CD8-positive, alpha-beta memory T cell (primary cell): ENCODE data around the gene PMP22. TPM values are rescaled to one million over a fixed set of nuclear protein-coding genes. Genes with fewer than 3 reads are reported as not detected.

Source experiments
- CTCF ChIA-PET: fragments of 350-600 bp; sonication (Branson Sonifier 250); formaldehyde crosslinking; loops from one replicate; lab custom pipeline; 2021; ENCODE audit warnings: antibody characterized with exemption; lab: Charles Lee
- POLR2A ChIA-PET: fragments of 350-600 bp; sonication (Branson Sonifier 250); formaldehyde crosslinking; loops from one replicate; lab custom pipeline; 2021; ENCODE audit warnings: antibody characterized with exemption; lab: Charles Lee
- DNase-seq, 5 donors: peaks; one replicate each; pipeline versions ENCODE4 v3.0.0 to v3.0.0-alpha.2; 2020 to 2022; ENCODE audit warnings: mixed read lengths in 1 of 5
- H3K27ac ChIP-seq: one replicate; pipeline ENCODE4 v1.7.0; 2013; ENCODE audit warnings: low read depth, mild to moderate bottlenecking, low read length, moderate library complexity
- H3K27me3 ChIP-seq: 2 replicates; pipeline ENCODE4 v1.7.0; 2013; ENCODE audit warnings: low read length, mild to moderate bottlenecking; ENCODE audit not compliant: insufficient read depth, poor library complexity, severe bottlenecking
- H3K36me3 ChIP-seq: 2 replicates; pipeline ENCODE4 v1.7.0; 2013; ENCODE audit warnings: mild to moderate bottlenecking, low read length, moderate library complexity; ENCODE audit not compliant: insufficient read depth
- H3K4me1 ChIP-seq: 2 replicates; pipeline ENCODE4 v1.7.0; 2013; ENCODE audit warnings: mild to moderate bottlenecking, low read length, moderate library complexity; ENCODE audit not compliant: insufficient read depth
- H3K4me3 ChIP-seq: 2 replicates; pipeline ENCODE4 v1.7.0; 2013; ENCODE audit warnings: mild to moderate bottlenecking, low read length
- H3K9me3 ChIP-seq: 2 replicates; pipeline ENCODE4 v1.7.0; 2013; ENCODE audit warnings: mild to moderate bottlenecking, low read length
- H3K27ac Mint-ChIP-seq, 8 donors: one replicate each; pipeline ENCODE4 v1.8.0; 2020 to 2021; ENCODE audit warnings: mixed read lengths in 8 of 8, mild to moderate bottlenecking in 6 of 8, inconsistent platforms in 3 of 8, moderate library complexity in 3 of 8
- H3K27me3 Mint-ChIP-seq, 2 donors: one replicate each; pipeline ENCODE4 v1.8.0; 2020 to 2021; ENCODE audit warnings: mixed read lengths in 2 of 2, mild to moderate bottlenecking in 1 of 2, moderate library complexity in 1 of 2
- H3K36me3 Mint-ChIP-seq, 3 donors: one replicate each; pipeline ENCODE4 v1.8.0; 2020 to 2021; ENCODE audit warnings: mixed read lengths in 3 of 3, inconsistent platforms in 1 of 3, mild to moderate bottlenecking in 1 of 3
- H3K4me1 Mint-ChIP-seq, 3 donors: one replicate each; pipeline ENCODE4 v1.8.0; 2020 to 2021; ENCODE audit warnings: mixed read lengths in 3 of 3, inconsistent platforms in 1 of 3, mild to moderate bottlenecking in 1 of 3
- H3K4me3 Mint-ChIP-seq, 7 donors: one replicate each; pipeline ENCODE4 v1.8.0; 2020 to 2021; ENCODE audit warnings: mixed read lengths in 7 of 7, mild to moderate bottlenecking in 6 of 7, moderate library complexity in 4 of 7, inconsistent platforms in 2 of 7
- H3K9me3 Mint-ChIP-seq, 5 donors: one replicate each; pipeline ENCODE4 v1.8.0; 2020 to 2022; ENCODE audit warnings: mixed read lengths in 5 of 5, mild to moderate bottlenecking in 3 of 5, moderate library complexity in 2 of 5, inconsistent platforms in 1 of 5
- polyA plus RNA-seq: library from polyadenylated mRNA; unstranded; fragments of 300-500 nt; fragmentation: Illumina TruSeq; gene quantifications from one replicate; pipeline ENCODE4 v1.2.3, GENCODE V29; 2021
- total RNA-seq, 2 experiments: library from RNA; stranded (reverse); gene quantifications; one replicate each; pipeline ENCODE4 v1.2.3, GENCODE V29; 2021

The PMP22 gene
- total and polyA plus RNA-seq, 3 experiments from 2014 or later = 0.60 to 0.98 TPM; not detected in 1

- ChIA-PET POLR2A (no interaction called here), CTCF (no interaction called here)
- no peak overlapping the region for H3K27ac ChIP-seq
- Mint-ChIP-seq H3K4me1 (peaks cover 0 to 7% (median 6%) of the 10 kb centered on the region in 3 donors), H3K36me3 (peaks cover 0 to 6% (median 4%) of the 10 kb centered on the region in 3 donors), H3K4me3 (no peak overlapping the region), H3K9me3 (peaks cover 0 to 5% (median 0%) of the 10 kb centered on the region in 5 donors), H3K27ac (no peak overlapping the region), H3K27me3 (peaks cover 11 to 13% of the 10 kb centered on the region in 2 donors)
- DNase-seq = no peak
- H3K4me3 ChIP-seq = no peak overlapping the region
- H3K9me3 ChIP-seq = no peaks in the 10 kb centered on the region
- H3K4me1 ChIP-seq = no peaks in the 10 kb centered on the region
- H3K27me3 ChIP-seq = no peaks in the 10 kb centered on the region
- H3K36me3 ChIP-seq = no peaks in the 10 kb centered on the region
These were observed 8.1 kb upstream of the PMP22 start for GRCh38 chr17:15273141-15273793.

DNA sequence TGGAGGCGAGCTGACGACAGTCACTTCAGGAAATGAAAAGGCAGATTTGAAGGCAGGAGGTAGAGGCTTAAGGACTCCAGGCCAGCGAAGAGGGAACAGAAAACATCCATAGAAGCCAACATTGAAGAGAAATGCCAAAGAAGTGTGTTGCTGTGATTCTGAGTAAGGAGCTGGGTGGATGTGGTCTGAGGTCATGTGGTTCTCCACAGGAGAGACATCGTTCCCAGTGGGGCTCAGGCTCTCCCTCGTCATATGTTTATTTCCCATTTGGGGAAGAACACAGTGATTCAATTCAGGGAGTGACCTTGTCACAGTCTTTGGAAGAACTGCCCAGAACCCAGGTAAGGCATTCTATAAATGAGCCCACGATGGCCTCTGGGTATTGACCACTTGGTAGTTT is 6.6 kb upstream of the PMP22 start:
- H3K36me3 ChIP-seq = no peaks in the 10 kb centered on the region
- CTCF ChIA-PET = no interaction called here
- peaks cover 11 to 22% of the 10 kb centered on the region in 2 donors for H3K27me3 Mint-ChIP-seq
- POLR2A ChIA-PET = no interaction called here
- H3K4me1 ChIP-seq = no peaks in the 10 kb centered on the region
- H3K4me1 Mint-ChIP-seq = peaks cover 0 to 7% (median 6%) of the 10 kb centered on the region in 3 donors
- DNase-seq = no peak
- H3K4me3 Mint-ChIP-seq = no peak overlapping the region
- no peaks in the 10 kb centered on the region for H3K9me3 ChIP-seq
- no peak overlapping the region for H3K27ac ChIP-seq
- peaks cover 0 to 5% (median 0%) of the 10 kb centered on the region in 5 donors for H3K9me3 Mint-ChIP-seq
- H3K27me3 ChIP-seq = no peaks in the 10 kb centered on the region
- H3K4me3 ChIP-seq = no peak overlapping the region
- H3K36me3 Mint-ChIP-seq = peaks cover 0 to 6% (median 4%) of the 10 kb centered on the region in 3 donors
- H3K27ac Mint-ChIP-seq = no peak overlapping the region

DNA sequence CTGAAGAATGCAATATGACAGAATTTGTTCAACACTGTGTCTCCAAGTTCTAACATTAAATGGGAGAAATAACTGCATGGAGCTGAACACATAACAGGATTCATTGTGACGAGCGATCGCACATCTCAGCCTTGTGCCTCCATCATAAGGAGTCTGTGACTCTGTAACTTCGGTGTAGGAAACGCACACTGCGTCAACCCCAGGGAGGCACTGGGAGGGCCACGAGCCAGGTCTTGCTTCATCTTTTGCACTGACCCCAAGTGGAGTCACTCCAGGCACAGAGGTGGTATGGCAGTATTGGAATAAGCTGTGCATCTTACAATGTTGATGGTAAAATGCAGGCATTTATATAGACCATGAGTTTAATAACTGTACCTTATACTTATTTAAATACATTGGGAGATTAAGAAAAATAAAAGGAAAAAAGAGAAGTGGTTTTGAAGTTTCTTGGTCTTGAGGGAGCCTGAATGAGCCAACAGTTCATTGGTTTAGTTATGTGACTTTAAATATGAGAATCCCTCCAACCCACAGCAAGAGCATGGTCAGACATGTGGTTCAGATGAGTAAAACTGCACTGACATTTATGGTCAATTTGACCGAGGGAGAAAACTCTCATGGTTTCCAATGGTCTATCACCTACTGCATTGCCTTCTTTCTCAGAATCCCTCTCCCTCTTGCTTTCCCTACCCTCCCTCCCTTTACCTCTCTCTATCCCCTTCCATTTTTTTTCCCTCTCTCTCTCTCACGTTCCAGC is 5.7 kb upstream of the PMP22 start:
- Histone ChIP-seq H3K4me3 (no peak overlapping the region), H3K27me3 (no peaks in the 10 kb centered on the region), H3K9me3 (no peaks in the 10 kb centered on the region), H3K4me1 (no peaks in the 10 kb centered on the region), H3K27ac (no peak overlapping the region), H3K36me3 (no peaks in the 10 kb centered on the region)
- Mint-ChIP-seq H3K4me1 (peaks cover 0 to 7% (median 6%) of the 10 kb centered on the region in 3 donors), H3K27ac (no peak overlapping the region), H3K4me3 (no peak overlapping the region), H3K27me3 (peaks cover 16 to 26% of the 10 kb centered on the region in 2 donors), H3K36me3 (peaks cover 0 to 1% (median 0%) of the 10 kb centered on the region in 3 donors), H3K9me3 (peaks cover 0 to 2% (median 0%) of the 10 kb centered on the region in 5 donors)
- ChIA-PET CTCF (no interaction called here), POLR2A (no interaction called here)
- no peak for DNase-seq

DNA sequence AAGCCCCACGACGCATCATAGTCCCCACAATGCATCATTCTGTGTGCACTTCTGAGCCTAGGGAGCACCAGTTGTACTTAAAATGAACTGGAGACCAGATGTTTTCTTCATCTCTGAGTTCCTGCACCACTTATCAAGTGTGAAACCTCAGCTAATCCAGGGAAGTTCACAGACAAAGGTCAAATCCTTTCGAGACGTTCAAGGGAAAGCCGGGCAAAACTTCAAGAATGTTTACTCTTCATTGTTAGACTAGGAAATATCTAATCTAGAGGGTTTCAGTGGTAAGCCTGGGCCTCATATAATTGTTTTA is 4.6 kb upstream of the PMP22 start:
- Mint-ChIP-seq H3K4me1 (peaks cover 0 to 7% (median 6%) of the 10 kb centered on the region in 3 donors), H3K9me3 (peaks cover 0 to 1% (median 0%) of the 10 kb centered on the region in 5 donors), H3K4me3 (no peak overlapping the region), H3K27ac (no peak overlapping the region), H3K36me3 (peaks cover 0 to 1% (median 0%) of the 10 kb centered on the region in 3 donors), H3K27me3 (peaks cover 16 to 37% of the 10 kb centered on the region in 2 donors)
- CTCF ChIA-PET = no interaction called here
- POLR2A ChIA-PET = no interaction called here
- no peaks in the 10 kb centered on the region for H3K9me3 ChIP-seq
- no peak overlapping the region for H3K4me3 ChIP-seq
- no peak for DNase-seq
- peaks cover 3% of the 10 kb centered on the region for H3K27me3 ChIP-seq
- H3K27ac ChIP-seq = no peak overlapping the region
- no peaks in the 10 kb centered on the region for H3K36me3 ChIP-seq
- H3K4me1 ChIP-seq = no peaks in the 10 kb centered on the region

GRCh38 chr17:15269087-15269779 is 4.1 kb upstream of the PMP22 start:
- CTCF ChIA-PET = no interaction called here
- peaks cover 8% of the 10 kb centered on the region for H3K27me3 ChIP-seq
- no peak overlapping the region for H3K4me3 Mint-ChIP-seq

GRCh38 chr17:15268461-15268860 is 3.3 kb upstream of the PMP22 start:
- H3K4me3 Mint-ChIP-seq = no peak overlapping the region
- H3K9me3 Mint-ChIP-seq = no peaks in the 10 kb centered on the region
- no peak overlapping the region for H3K4me3 ChIP-seq
- ChIA-PET CTCF (no interaction called here), POLR2A (interaction anchor here (0.6 kb wide), 1 partner anchor 733 kb away, joined by 3 read pairs; no protein-coding TSS in a partner anchor)
- H3K27me3 Mint-ChIP-seq = peaks cover 18 to 48% of the 10 kb centered on the region in 2 donors
- H3K36me3 ChIP-seq = no peaks in the 10 kb centered on the region
- no peak overlapping the region for H3K27ac Mint-ChIP-seq
- no peak for DNase-seq
- H3K27me3 ChIP-seq = peaks cover 10% of the 10 kb centered on the region
- no peak overlapping the region for H3K27ac ChIP-seq
- H3K4me1 ChIP-seq = no peaks in the 10 kb centered on the region
- peaks cover 0 to 1% (median 0%) of the 10 kb centered on the region in 3 donors for H3K36me3 Mint-ChIP-seq
- peaks cover 0 to 7% (median 6%) of the 10 kb centered on the region in 3 donors for H3K4me1 Mint-ChIP-seq
- no peaks in the 10 kb centered on the region for H3K9me3 ChIP-seq

More at GRCh38 chr17:15269087-15269779, 4.1 kb upstream of the PMP22 start:
- POLR2A ChIA-PET = no interaction called here
- peaks cover 0 to 7% (median 6%) of the 10 kb centered on the region in 3 donors for H3K4me1 Mint-ChIP-seq
- H3K9me3 ChIP-seq = no peaks in the 10 kb centered on the region
- peak overlapping the region in 1 of 8 donors; percentile 6 for H3K27ac Mint-ChIP-seq
- DNase-seq = no peak
- H3K36me3 Mint-ChIP-seq = peaks cover 0 to 1% (median 0%) of the 10 kb centered on the region in 3 donors
- no peak overlapping the region for H3K27ac ChIP-seq
- H3K36me3 ChIP-seq = no peaks in the 10 kb centered on the region
- no peaks in the 10 kb centered on the region for H3K9me3 Mint-ChIP-seq
- H3K4me1 ChIP-seq = no peaks in the 10 kb centered on the region
- H3K27me3 Mint-ChIP-seq = peaks cover 18 to 42% of the 10 kb centered on the region in 2 donors
- H3K4me3 ChIP-seq = no peak overlapping the region

DNA sequence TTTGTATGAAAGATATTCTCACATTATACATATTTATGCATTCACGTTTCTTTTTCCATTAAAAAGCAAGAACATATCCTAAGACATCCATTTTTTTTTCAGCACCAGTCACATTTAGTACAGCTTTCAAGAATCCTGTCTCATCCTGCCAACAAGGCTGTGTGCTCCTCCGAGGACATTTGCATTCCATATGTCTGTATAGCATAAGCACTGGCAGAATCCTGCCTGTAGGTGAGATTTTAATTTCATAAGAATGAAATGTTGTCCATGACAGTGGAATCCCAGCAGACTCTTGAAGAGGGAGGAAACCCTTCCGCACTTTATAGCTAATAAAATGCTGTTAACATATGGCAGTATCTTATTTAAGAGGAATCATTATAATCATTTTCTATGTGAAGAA is 2.9 kb upstream of the PMP22 start:
- no peaks in the 10 kb centered on the region for H3K36me3 ChIP-seq
- peaks cover 10% of the 10 kb centered on the region for H3K27me3 ChIP-seq
- CTCF ChIA-PET = interaction anchor here (0.9 kb wide), 1 partner anchor 9 kb away, joined by 3 read pairs; no protein-coding TSS in a partner anchor
- Mint-ChIP-seq H3K4me1 (peaks cover 0 to 7% (median 6%) of the 10 kb centered on the region in 3 donors), H3K4me3 (no peak overlapping the region), H3K9me3 (no peaks in the 10 kb centered on the region), H3K27ac (no peak overlapping the region), H3K27me3 (peaks cover 20 to 52% of the 10 kb centered on the region in 2 donors), H3K36me3 (peaks cover 0 to 1% (median 0%) of the 10 kb centered on the region in 3 donors)
- no peak overlapping the region for H3K4me3 ChIP-seq
- DNase-seq = no peak
- no peaks in the 10 kb centered on the region for H3K4me1 ChIP-seq
- POLR2A ChIA-PET = interaction anchor here (0.6 kb wide), 1 partner anchor 733 kb away, joined by 3 read pairs; no protein-coding TSS in a partner anchor
- no peak overlapping the region for H3K27ac ChIP-seq
- H3K9me3 ChIP-seq = no peaks in the 10 kb centered on the region
